HK-2 (cell line): ENCODE results near the gene DPEP2.
"Not testable (repeated sequence)": the region's sequence is repeated elsewhere in the genome, so short reads cannot be mapped to it uniquely, and the experiment has no call there.

Experiments used
- DNase-seq: peaks from one replicate; pipeline ENCODE4 v3.0.0-alpha.2; 2018; ENCODE audit not compliant: unreplicated experiment

The DPEP2 gene

DNA sequence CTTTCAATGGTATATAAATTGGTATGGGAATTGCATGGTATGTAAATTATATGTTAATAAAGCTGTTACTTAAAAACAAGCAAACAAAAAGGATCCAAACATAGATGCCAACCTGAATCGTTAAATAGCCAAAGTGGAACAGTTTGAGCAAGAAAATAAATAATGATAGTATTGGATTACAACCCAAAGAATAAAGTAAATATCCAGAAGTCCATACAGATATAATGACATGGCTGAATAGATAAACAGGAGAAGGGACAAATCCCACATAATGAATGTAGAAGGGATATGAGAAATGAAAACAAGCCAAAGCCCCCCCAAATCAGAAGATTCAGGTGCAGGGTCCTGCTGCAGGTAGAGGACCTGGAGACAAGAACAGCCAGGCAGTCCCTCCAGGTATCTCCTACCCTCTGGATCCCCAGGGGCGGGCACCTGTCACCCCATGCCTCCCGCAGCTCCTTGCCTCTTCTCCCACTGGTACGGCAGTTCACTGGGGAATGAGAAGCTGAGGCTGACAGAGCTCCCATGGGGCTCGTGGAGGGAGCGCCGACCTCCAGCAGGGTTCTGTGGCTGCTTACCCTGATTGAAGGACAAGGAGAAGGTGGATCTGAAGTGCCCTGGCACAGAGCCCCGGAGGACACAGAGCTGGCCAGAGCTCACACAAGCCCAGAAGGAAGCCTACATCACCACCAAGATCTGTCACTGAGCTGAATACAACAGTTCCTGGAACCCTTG, 45.5 kb downstream of the DPEP2 start:
- DNase-seq, result no peak

DNA sequence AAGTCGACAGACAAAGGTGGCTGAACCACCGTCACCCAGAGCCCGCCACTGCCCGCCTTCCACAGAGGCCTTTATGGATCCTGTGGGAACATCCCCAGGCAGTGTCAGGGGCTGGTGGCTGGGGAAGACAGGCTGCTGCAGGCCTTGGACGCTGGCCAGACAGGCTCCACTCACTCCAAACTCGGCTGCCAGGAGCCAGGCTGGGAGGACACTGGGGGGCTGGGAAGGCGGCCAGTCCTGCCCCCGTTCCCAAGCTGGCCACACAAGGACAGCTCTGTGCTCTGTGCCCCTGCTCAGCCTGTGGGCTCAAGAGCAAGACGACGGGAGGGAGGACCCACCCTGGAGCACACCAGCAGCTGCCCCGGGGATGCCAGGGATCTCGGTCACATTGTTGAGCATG, 47.8 kb downstream of the DPEP2 start:
- no peak for DNase-seq

DNA sequence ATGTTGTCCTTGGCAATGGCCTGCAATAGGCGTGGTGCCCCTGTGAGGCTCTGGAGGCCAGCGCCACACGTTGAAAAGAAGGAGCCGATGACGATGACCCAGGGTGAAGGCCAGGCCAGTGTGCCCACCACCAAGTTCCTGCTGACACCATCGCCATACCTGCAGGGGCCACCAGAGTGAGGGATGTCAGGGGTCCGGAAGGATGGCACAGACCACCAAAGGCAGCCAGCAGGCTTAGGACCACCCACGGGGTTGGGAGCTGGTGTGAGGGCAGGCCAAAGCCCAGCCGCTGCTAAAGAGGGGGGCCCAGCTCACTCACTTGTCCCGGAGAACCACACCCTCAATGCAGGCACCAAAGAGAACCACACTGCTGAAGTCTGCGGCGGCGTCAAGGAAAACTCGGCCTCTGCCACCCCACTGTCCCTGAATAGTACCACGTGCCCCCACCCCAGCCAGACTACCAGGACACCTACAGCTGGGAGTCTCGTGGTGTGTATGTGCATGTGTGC, 48.9 kb downstream of the DPEP2 start:
- no peak for DNase-seq

DNA sequence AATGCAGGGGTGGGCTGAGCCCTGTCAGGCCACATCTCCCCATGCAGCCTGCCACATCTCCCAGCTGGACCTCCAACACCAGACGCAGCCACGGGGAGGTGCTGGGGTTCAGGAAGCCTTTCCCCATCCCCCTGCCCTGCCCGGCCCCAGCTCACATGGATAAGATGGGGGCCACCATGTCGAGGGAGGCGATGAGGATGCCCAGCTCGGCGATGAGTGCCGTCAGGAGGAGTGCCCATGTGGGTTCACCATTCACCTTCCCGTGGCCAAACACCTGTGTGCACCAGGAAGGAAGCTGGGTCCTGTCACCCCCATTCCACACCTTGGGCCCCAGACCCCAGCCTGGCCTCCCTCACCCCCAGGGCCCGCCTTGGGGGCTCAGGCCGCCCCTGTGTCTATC, 49.6 kb downstream of the DPEP2 start:
- no peak for DNase-seq

DNA sequence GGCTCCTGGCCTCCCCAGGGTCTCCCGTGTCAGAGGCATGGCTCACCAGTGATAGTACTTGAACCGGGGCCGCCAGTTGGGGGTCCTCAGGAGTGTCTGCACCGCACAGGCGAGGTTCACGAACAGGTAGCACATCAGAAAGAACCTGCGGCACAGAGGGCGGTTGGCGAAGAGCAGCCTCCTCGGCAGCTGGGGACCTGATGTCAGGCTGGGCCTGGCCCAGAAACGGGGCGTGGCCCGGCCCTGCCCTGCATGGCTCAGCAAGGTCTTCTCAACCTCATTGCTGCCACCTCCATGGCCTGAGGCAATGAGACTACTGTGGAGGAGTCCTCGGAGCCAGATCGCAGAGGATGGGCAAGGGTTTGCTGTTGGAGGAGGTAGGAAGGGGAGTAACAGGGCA, 51.3 kb downstream of the DPEP2 start:
- no peak for DNase-seq

DNA sequence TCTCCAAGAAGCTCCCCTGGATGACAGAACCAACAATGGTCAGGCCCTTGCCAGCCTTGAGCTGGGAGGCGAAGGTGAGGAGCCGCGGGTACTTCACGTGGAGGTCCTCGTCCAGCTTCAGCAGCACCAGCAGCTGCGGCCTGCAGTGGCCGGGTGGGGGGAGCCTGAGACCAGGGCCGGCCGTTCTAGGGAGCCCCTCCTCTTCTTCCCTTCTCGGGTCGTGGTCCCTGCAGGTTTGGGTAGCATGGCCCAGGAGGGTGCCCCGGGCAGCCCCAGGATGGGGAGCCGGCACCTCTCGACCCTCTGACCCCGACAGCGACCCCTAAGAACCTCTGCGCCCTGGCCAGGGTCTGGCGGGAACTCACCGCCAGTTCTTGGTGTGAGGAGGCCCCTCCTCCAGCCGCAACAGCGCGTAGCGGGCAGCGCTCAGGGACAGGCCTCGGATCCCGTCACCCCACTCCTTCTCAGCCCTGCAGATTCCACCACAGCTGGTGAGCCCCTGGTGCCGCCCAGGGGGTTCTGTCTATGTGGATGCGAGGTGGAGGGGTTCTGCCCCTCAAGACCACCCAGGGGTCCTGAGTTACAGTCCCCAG, 52.2 kb downstream of the DPEP2 start:
- DNase-seq, result no peak

GRCh38 chr16:67946128-67946569, 53.1 kb downstream of the DPEP2 start:
- no peak for DNase-seq

GRCh38 chr16:67945392-67945933, 53.8 kb downstream of the DPEP2 start:
- no peak for DNase-seq

DNA sequence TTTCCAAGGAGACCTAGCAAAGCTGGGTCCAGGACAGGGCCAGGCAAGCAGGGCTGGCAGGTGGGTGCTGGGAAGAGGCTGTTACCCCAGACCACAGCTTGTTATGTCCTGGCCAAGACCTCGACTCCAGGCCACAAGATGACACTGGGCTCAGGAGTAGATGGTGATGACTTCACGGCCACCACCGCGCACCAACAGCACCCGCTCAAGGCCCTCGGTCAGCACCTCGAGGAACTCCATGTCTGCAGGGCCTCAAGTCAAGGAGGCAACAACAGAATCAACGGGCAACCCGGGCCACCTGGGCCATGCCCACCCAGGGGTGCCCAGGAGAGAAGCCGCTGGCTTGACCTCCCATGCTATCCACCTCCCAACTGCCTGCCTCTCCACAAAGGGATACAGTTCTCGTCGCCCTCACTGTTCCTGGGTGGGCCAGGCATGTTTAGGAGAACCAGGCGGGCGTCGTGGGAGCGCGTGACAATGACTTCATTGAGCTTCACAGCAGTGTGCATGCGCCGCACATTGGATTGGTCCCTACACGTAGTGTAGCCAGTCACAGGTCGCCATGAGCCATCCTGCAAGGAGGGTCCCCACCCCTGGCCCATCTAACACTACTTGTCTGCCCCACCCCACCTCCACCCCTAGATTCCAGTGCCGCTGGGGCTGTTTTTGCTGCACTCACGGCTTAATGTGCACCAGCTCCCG, 54.4 kb downstream of the DPEP2 start:
- DNase-seq, result no peak

- no peak for DNase-seq
Observed at GRCh38 chr16:67943619-67944504, 55.4 kb downstream of the DPEP2 start, which contains the start of gene LCAT. TSS of gene LCAT (minus strand) at chr16:67944120. CDS start at chr16:67944101, 19 bp downstream.

- no peak for DNase-seq
Observed at GRCh38 chr16:67943256-67943618, 56.0 kb downstream of the DPEP2 start.

GRCh38 chr16:67942510-67943255, 56.6 kb downstream of the DPEP2 start:
- DNase-seq, result no peak

- peak; percentile 57 for DNase-seq
Observed at GRCh38 chr16:67942200-67942509, 57.1 kb downstream of the DPEP2 start.

GRCh38 chr16:67941469-67942199, 57.6 kb downstream of the DPEP2 start:
- DNase-seq, result no peak

DNA sequence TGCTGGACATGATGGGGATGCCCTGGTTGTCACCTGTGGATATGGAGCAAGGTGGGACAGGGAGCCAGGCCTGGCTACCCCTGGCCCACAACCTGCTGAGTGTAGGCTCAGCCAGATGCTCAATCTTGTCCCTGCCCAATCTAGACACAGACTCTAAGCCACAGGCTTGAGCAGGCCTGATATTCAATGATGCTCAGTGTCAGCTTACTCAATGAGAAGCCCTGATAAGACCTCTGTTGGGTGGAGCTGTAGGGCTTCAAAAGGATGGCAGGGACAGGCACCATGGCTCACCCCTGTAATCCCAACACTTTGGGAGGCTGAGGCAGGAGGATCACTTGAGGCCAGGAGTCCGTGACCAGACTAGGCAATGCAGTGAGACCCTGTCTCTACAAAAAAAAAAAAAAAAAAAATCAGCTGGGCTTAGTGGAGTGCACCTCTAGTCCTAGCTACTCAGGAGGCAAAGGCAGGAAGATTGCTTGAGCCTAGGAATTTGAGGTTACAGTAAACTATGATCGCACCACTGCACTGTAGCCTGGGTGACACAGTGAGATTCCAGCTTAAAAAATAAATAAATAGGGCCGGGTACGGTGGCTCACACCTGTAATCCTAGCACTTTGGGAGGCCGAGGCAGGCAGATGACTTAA, 58.7 kb downstream of the DPEP2 start:
- DNase-seq, result no peak

GRCh38 chr16:67939507-67940445, 59.5 kb downstream of the DPEP2 start:
- DNase-seq, result no peak

- DNase-seq, result not testable (repeated sequence)
Observed at GRCh38 chr16:67937713-67938112, 61.6 kb downstream of the DPEP2 start.
